GM19023 (cell line): Measurements from ENCODE around the gene TOPBP1.
"Not testable (repeated sequence)": the region's sequence is repeated elsewhere in the genome, so short reads cannot be mapped to it uniquely, and the experiment has no call there.

Source experiments
- ATAC-seq: cut with Tn5 transposase; IDR thresholded peaks from one replicate; pipeline ENCODE4 v1.9.1; 2021; ENCODE audit warnings: mild to moderate bottlenecking, moderate library complexity; ENCODE audit not compliant: unreplicated experiment

TOPBP1 gene

GRCh38 chr3:133573054-133573628 is 88.6 kb downstream of the TOPBP1 start:
- ATAC-seq = peak; percentile 77

GRCh38 chr3:133572158-133573053 is 89.3 kb downstream of the TOPBP1 start:
- no peak for ATAC-seq

- no peak for ATAC-seq
Observed at GRCh38 chr3:133570937-133571320, 90.8 kb downstream of the TOPBP1 start.

- no peak for ATAC-seq
Observed at GRCh38 chr3:133570139-133570936, 91.4 kb downstream of the TOPBP1 start.

GRCh38 chr3:133568294-133569014 is 93.3 kb downstream of the TOPBP1 start:
- ATAC-seq = no peak

GRCh38 chr3:133563816-133564215 is 97.9 kb downstream of the TOPBP1 start:
- no peak for ATAC-seq

GRCh38 chr3:133563186-133563591 is 98.6 kb downstream of the TOPBP1 start:
- no peak for ATAC-seq

GRCh38 chr3:133562376-133562775 is 99.4 kb downstream of the TOPBP1 start:
- ATAC-seq = no peak

- ATAC-seq = no peak
Observed at GRCh38 chr3:133561679-133562078, 100.1 kb downstream of the TOPBP1 start.

- not testable (repeated sequence) for ATAC-seq
Observed at GRCh38 chr3:133551589-133551988, 110.2 kb downstream of the TOPBP1 start.
